GM18868 (cell line): Measurements from ENCODE around the gene CDR2L.
A peak's percentile ranks its signal among the peaks of the same experiment; 100 is the strongest.
"Not testable (repeated sequence)": the region's sequence is repeated elsewhere in the genome, so short reads cannot be mapped to it uniquely, and the experiment has no call there.

ENCODE experiments used
- ATAC-seq: cut with Tn5 transposase; IDR thresholded peaks from one replicate; pipeline ENCODE4 v1.9.1; 2021; ENCODE audit warnings: mild to moderate bottlenecking, moderate library complexity; ENCODE audit not compliant: unreplicated experiment

Gene CDR2L

DNA sequence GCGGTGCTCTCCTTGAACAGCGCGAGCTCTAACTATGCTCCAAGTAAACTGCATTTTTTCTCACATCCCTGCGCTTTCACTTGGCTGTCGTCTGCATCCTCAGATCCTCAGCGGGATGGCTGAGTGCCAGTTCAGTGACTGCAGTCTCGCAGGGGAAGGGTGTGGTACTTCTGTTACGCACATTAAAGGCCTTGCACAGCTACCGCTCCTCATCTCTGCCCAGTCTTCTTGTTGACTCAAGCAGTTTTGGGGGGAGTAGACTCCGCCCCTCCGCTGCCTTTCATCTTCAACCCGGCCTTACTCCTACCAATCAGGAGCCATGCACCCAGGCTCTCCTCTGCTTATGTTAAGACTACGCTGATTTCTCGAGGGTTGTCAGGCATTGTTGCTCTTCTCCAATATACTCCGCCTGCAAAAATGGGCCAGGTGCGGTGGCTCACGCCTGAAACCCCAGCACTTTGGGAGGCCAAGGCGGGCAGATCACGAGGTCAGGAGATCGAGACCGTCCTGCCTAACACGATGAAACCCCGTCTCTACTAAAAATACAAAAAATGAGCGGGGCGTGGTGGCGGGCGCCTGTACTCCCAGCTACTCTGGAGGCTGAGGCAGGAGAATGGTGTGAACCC, 49.3 kb downstream of the CDR2L start:
- no peak for ATAC-seq

DNA sequence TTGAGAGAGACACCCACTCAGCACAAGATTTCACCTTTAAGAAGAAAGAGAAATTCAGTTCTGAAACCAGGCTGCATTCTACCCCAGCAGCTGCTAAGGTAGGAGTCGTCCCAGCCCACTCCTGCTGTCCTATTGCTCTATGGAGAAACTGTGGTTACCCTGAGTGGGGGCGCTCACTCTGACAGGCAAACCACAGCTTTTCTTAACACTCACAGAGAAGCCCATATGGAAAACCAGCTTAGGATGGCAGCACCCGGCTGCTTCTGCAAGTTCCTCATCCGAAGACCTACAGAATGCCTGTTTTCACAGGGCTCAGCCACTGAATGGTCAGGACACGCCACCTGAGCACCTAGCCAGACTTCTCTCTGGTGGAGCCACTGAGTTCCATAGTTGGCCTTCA, 51.8 kb downstream of the CDR2L start:
- no peak for ATAC-seq

DNA sequence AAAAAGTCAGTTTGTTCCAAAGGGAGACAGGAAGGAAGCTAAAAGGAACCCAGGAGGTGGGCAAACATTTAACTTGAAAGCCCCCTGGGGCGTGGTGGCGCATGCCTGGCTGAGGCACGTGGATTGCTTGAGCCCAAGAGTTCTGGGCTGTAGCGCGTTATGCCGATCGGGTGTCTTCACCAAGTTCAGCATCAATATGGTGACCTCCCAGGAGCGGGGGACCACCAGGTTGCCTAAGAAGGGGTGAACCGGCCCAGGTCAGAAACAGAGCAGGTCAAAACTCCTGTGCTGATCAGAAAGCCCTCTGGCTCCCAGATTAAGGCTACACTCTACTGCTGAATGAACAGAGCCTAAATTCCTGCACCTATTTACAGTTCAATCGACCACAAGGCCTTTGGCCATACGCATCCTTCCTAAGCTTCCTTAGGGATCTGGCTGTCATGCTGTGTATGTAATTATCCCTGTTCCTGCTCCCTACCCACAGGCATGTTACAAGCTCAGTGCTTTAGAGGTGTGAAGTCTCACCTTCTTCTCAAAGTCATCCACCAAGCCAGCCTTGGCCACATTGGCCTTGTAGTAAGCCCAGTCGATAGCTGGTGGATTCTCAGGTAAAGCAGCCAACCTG, 54.3 kb downstream of the CDR2L start:
- no peak for ATAC-seq

DNA sequence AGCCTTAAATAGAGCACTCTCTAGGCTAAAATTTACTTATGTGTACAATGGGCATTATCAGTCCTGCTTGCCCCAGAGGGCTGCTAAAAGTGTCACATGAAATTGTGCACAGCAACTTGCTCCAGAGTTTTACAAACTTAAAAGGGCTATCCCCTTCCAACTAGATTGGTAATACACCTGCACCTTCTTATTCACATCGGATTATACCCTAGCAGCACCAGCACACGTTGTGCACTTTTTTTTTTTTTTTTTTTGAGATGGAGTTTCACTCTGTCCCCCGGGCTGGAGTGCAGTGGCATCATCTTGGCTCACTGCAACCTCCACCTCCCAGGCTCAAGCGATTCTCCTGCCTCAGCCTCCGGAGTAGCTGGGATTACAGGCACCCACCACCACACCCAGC, 56.4 kb downstream of the CDR2L start:
- not testable (repeated sequence) for ATAC-seq

DNA sequence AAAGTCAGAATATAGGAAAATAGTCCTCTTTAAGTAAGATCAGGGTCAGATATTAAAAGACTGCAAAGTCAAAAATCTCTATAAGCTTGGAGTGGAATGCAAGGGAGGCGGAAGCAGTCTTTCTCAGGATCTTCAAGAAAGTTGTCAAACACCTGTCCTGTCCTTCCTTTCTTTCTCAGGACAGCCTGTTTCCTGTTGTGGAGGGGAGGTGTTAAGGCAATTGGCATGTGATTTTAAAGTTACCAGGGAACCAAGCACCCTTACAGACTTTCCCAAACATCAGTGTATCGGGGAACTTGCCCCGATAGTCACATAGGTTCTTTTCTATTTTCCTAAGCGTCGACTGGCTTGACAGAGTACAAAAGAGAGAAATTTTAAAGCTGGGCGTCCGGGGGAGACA, 57.3 kb downstream of the CDR2L start:
- no peak for ATAC-seq

DNA sequence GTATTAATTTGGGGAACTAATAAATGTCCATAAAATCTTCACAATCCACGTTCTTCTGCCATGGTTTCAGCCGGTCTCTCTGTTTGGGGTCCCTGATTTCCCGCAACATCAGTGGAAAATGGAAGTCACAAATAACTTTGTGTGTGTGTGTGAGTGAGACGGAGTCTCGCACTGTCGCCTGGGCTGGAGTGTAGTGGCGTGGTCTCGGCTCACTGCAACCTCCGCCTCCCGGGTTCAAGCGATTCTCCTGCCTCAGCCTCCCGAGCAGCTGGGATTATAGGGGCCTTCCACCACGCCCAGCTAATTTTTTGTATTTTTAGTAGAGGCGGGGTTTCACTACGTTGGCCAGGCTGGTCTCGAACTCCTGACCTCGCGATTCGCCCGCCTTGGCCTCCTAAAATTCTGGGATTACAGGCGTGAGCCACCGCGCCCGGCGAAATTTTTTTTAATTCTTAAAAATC, 58.5 kb downstream of the CDR2L start:
- ATAC-seq, result not testable (repeated sequence)

DNA sequence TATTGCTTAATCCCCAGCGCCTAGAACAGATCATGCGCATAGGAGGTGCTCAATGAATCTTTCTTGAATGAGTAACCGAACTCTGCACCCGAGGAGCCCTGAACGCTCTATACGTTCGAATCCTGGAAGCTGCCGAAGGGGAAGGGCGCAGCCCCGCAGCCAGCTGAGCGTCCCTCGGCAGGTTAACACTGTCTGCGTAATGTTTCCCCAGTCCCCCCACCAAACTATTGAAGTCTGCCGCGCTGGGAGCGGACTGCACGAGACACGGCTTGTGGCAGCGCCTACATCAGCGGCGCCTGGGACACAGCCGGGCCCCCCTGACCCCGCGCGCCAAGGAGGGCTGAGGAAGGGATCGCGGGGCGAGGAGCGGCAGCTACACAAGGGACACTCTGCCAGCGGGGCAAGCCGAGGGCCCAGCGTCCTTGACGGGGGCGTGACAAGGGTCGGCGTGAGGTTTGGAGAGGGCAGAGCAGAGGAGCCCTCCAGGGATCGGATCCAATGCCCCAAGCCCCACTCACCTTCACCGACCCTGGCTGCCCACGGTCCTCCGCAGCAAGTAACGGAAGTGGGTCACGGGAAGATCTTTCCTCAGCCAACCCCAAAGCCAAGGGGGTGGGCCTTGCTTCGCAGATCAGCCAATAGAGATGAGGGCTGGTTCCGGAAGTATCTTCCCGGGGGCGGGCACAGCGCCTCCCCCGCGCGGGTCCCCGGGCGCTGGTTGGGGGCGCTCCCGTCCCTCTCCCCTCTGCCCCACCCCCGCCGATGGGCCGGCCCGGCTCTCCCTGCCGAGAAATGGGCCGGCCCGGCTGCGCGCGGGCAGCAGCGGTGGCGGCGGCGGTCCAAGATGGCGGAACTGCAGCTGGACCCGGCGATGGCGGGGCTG, 59.2 kb downstream of the CDR2L start, which contains the start of the genes ATP5PD and KCTD2:
TSS of gene ATP5PD (minus strand) at position 563 of the 883 bp plus-strand sequence. CDS start 4,319 bp downstream, outside the sequence.
TSS of gene KCTD2 (plus strand) at position 819 of the 883 bp plus-strand sequence. CDS start at position 845, 26 bp downstream.
- ATAC-seq, result peak; percentile 95

DNA sequence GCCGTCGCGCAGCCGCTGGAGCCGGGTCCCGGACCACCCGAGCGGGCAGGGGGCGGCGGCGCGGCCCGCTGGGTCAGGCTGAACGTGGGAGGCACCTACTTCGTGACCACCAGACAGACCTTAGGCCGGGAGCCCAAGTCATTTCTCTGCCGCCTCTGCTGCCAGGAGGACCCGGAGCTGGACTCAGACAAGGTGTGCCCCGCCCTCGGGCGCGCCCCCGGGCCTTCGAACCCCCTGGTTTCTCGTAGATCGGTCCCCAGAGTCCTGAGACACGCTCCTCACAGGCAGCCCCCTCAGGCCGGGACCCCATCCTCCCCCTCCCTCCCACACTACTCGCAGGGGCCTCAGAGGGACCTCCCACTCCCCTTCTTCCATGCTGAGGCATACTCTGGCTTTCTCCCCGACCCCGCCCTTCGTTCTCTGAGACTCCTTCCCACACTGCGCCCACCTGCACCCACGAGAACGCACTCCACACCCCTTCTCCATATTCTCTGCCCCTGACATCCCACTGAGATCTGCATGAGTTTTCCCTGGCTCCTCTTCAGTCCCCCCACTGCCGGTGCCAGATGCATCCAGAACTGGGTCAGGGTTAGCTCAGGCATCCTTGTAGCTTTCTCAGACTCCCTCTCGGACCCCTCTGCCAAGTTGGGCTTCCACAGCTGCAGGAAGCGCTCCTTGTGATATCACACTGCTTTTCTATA, 60.1 kb downstream of the CDR2L start:
- ATAC-seq, result peak; percentile 6

DNA sequence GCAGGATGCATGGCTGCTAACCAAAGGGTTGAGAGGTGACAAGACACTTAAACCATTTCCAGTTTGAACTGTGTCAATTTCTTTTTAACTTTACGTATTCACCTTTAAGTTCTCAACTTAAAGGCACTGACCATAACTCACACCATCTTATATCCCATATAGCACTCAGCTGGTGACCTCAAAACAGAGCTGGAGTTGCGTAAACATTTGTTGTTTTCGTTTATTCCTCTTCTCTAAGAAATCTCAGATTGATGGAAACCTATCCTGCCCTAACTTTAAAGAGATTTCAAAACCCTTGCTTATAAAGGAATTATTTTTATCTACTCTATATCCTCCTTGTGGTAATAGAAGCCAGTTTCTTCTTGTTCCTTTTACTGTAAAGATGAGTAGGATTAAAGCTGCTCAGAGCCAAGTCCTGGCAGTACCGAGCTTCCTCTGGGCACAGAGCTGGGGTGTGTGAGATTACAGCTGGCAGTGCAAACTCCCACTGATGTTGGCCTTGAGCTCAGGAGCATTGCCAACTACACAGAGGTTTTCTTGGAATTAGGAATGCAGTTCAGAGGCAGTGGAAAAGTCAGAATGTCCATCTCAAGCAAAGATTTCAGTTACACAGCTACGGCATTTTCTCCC, 60.9 kb downstream of the CDR2L start:
- no peak for ATAC-seq

DNA sequence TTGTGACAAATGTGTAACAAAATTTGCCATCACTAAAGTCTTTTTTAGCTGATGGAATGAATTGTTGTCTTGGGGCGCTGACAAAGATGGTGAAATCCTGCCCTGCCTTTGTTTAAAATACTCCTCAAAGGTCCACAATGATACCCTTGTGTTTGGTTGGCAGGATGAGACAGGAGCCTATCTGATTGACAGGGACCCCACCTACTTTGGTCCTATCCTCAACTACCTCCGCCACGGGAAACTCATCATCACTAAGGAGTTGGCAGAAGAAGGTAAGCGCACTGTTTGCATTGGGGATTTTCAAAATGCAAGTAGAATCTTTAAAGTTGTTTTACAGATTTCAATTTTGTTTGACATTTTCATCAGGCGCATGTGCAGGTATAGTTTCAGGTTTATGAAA, 61.6 kb downstream of the CDR2L start:
- no peak for ATAC-seq

DNA sequence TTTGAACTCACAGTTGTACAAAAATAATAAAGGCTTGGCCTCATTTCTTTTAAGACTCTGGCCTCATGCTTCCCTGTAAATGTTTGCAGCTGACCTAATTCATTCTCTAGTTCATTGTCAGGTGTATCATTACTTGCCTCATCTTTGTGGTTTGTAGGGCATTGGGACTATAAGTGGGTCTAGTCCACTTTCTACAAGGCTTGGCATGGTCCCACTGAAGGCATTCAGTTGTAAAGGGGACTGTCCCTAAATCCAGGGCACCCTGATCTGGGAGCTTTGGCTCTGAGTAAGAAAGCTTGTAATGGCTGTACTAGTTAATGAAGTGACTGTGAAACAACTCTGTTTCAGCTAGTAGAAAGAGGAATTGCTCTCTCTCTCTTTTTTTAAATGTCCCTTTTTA, 62.3 kb downstream of the CDR2L start:
- ATAC-seq, result no peak

DNA sequence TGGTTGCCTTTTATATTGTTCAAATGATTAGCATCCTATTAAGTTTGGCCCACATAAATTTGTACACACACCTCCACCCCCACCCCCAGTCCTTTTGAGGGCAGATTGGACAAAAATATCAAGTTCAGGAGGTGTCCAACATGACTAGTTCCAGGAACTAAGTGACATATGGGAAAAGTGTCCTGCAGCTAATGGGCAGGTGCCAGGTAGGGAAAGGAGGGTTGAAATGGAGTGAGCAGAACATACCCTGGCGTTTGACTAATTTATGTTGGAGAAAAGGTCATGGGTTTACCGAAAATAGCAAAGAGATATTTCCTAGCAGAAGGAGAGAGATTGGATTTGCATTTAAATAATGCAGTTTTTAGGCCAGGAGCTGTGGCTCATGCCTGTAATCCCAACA, 64.5 kb downstream of the CDR2L start:
- no peak for ATAC-seq
